GM19023 (cell line): Measurements from ENCODE around the gene DOCK2.

Experiments
- ATAC-seq: cut with Tn5 transposase; IDR thresholded peaks from one replicate; pipeline ENCODE4 v1.9.1; 2021; ENCODE audit warnings: mild to moderate bottlenecking, moderate library complexity; ENCODE audit not compliant: unreplicated experiment

The DOCK2 gene

DNA sequence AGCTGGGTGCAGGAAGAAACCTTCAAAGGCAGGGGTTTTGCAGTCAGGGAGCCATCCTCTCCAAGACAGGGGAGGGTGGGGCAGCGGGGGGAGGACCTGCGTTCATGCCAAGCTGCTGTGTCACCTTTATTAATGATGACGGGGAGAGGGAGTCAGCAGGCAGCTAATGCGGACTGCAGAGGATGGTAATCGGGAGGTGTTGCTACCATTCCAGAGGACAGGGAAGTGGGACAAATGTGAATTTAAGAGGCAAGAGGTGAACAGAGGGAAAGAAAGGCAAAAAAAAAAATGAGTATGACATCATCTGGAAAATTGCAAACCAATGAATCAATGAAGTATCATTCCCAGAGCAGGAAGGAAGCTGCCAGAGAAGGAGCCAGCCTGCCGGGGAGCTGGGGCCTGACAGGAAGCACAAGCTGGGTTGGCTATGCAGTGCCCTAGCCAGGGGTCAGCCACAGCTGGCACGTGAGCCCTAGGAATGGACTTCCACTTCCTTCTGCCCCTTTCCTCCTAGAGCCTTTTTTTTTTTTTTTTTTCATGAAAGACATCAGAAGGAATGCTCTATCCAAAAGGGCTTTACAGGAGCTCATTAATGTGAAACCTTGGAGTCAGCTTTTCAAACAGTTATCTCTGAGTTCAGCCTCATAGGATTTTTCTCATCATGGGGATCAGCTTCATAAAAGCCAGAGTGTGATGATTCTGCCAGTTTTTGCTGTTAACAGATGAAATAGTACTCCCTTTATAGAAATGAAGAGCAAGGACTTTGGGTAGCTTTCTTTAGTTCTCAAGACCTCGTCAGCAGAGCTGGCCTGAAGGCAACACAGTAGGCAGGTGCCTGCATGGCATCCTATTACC, 334.1 kb downstream of the DOCK2 start:
- ATAC-seq, result no peak

- no peak for ATAC-seq
These were observed 334.7 kb downstream of the DOCK2 start for GRCh38 chr5:169971780-169972179.

DNA sequence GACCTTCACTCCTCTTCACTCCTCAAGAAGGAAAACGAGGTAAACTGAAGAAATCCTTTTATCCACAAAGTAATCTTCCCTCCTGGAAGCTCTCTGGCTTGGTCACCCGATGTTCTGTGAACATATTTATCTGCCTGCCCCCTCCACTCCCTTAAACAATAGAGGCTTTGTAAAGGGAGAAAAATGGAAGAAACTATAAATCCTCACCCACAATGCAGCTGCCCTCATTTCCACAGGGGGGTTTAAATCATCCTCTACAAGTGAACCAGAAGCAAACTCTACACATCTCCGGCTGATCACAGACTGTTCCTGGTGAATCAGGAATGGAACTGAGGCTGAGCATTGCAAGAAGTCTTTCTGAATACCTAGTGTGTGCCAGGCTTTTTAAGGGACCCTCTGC, 336.0 kb downstream of the DOCK2 start:
- ATAC-seq, result no peak

DNA sequence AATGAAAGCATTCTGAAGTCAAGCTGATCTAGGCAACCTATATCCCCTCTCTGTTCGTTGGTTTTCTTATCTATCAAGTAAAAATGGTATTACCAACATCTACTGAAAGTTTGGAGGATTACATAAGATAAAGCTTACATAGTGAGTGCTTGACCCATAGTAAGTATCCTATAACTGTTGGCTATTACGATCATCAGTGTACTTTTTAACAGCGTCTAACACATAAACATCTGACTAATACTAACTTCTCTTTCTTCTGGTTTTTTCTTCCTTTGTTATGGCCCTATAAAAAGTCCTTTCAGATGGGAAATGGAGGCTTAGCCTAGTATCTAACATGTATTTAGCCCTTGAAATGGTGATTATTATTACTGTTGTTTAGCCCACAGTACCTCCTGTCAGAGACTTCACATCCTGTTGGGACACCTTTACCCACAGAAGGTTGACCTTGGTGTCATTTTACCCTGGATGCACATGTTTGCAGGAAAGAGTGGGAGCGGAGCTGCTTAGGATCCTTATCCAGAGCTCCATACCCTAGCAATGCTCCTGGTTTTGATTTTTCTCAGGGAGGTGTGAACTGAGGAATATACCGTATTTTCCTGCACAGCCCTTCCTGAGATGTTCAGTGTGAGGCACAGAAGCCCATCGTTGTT, 337.2 kb downstream of the DOCK2 start:
- no peak for ATAC-seq

GRCh38 chr5:169978714-169979113, 341.6 kb downstream of the DOCK2 start:
- ATAC-seq, result no peak

GRCh38 chr5:169979871-169980270, 342.8 kb downstream of the DOCK2 start:
- ATAC-seq, result no peak

- ATAC-seq, result no peak
These were observed 343.5 kb downstream of the DOCK2 start, which contains the start of gene INSYN2B for GRCh38 chr5:169980418-169981053. TSS of gene INSYN2B (minus strand) at chr5:169980495. CDS start at chr5:169883898, 96,597 bp downstream.

- no peak for ATAC-seq
These were observed 351.1 kb downstream of the DOCK2 start for GRCh38 chr5:169988206-169988605.

GRCh38 chr5:169988947-169989346, 351.9 kb downstream of the DOCK2 start:
- no peak for ATAC-seq

GRCh38 chr5:169989365-169989764, 352.3 kb downstream of the DOCK2 start:
- no peak for ATAC-seq

DNA sequence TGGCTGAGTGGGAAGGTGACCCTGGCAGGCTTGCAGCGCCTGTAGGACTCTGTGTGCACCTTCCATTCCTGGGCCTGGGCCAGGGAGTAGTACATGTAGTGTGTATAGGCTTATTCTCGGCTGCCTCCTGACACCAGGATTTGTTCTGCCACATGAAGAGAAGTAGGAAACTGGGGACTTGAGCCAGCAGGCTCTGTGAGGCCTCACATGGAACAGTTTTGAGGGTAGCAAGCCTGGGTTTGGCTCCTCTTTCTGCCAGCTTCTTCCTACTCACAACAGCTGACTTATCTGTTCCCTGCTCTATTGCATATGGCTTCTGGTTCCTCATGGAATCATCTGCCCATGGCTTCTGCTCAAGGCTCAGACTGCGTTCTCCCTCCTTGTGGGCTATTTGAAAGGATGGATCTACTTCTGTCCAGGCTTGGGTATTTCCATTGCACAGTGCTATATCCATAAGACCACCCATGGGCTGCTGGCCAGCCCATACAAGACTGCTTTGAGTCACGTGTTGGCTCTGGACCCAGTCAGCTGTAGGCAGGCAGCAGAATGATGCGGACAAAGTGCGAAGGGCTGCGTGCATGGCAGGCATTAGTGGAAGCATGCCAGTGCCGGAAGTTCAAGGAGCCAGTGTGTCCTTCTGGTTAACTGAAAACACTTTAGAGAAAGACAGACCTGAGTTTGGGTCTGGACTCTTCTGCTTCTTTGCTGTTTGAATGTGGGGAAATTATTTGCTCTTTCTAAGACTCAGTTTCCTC, 354.2 kb downstream of the DOCK2 start:
- ATAC-seq, result no peak

- no peak for ATAC-seq
These were observed 355.9 kb downstream of the DOCK2 start for GRCh38 chr5:169992789-169993484.

DNA sequence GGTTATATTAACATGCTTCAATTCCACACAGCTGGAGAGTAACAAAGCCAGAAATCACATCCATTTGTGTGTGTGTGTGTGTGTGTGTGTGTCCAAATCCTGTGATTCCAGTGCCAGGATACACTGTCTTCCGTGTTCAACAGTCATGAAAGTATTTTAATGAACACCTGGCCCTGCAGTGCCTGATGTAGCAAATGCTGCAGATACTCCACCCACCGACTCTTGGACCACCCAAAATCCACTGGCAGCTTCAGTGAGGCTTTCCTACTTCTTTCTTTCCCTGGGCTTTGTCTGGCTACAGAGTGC, 356.4 kb downstream of the DOCK2 start:
- ATAC-seq, result no peak

DNA sequence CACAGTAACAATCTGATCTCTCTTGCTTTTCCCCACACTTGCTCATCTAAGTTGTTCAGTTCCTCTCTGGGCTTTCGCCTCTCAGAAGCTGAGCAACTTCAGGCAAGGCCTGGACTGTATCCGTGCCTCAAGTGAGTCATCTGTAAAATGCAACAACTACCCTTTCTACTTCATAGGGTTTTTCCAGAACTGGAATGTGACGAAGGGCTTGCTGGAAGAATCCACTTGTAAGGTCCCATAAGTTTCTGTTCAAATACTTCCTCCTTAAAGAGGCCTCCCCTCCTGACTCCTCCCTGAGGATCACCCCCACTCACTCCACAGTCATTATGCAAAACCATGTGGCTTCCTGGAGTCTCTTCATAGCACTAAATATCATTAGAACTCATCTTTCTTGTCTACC, 360.7 kb downstream of the DOCK2 start:
- ATAC-seq, result no peak

DNA sequence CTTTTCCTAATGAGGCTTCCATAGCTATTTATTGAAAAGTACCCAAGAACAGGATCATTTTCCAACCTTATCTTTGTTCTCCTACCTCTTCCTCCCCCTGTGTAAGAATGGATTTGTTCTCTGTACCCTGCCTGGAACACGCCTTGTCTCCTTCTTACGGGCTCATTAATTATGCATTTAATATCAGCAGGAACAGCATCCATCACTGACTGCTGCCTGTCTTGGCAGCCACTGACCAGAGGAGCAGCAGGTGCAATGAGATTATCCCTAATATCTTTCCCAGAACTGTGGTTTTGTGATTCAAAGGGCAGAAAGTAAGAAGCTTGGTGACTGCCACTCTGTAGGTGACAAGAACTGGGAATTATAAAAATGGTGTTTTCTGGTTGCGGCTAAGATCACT, 362.5 kb downstream of the DOCK2 start:
- no peak for ATAC-seq

GRCh38 chr5:170000155-170000554, 363.1 kb downstream of the DOCK2 start:
- no peak for ATAC-seq

GRCh38 chr5:170006021-170006420, 368.9 kb downstream of the DOCK2 start:
- no peak for ATAC-seq

GRCh38 chr5:170008376-170008775, 371.3 kb downstream of the DOCK2 start:
- no peak for ATAC-seq

DNA sequence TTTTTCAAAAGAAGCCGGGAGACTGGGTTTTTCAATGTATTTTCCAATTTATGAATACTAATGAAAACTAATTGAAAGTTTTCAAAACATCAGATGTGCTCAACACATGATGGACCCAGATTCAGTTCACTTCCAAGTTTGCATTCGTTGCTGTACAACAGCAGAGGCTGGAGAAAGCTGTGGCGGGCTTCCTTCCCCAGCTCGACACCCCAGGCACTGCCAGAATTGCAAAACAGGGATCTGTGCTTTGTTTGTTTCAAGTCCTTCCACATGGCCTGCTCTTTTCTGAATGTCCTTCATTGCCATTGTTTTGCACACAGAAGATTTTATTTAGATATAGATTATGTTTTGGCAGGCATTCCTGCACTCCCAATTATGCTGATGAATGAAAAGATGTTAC, 373.5 kb downstream of the DOCK2 start:
- no peak for ATAC-seq

DNA sequence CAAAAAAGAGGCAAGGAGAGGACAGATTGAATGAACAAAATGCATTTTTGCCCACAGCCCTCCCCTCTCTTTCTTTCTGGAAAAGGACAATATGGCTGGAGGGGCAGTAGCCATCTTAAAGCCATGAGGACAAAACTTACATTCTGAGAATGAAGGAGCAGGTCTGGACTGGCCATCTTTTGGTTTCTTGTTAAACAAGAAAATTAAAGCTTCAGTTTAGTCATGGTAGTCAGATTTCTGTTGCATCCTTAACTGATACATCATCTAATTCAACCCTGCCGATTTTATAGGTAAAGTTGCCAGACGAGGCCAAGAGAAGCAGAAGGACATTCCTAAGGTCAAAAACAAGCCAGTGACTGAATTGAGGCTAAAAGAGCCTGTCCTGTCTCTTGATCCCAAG, 374.7 kb downstream of the DOCK2 start:
- no peak for ATAC-seq

DNA sequence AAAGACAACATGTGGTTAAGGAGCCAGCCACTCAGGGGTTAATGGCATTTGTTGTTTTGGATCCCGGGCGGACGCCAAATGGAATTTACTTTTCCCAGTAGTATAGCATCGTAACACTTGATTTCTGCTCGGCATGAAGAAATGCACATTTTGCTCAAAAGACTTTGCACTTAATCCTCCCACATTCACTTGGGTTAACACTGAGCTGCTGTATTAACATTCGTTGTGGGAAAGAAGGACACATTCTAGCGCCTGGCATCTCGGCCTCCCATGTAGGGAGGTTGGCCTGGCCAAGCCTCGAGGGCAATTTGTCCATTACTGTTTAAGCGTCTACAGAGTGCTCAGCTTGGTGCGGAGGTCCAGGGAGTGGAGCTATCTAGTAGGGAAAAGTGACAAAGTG, 375.5 kb downstream of the DOCK2 start:
- no peak for ATAC-seq
